H1 (cell line): ENCODE measurements around the gene G3BP1. TPM values are rescaled to one million over a fixed set of nuclear protein-coding genes. Genes with fewer than 3 reads are reported as not detected.

Experiments used
- CTCF ChIA-PET: fragments of 300-600 bp; sonication (Branson Sonifier 250); formaldehyde crosslinking; loops from one replicate; lab custom pipeline; 2021; ENCODE audit not compliant: partially characterized antibody; lab: Charles Lee
- POLR2A ChIA-PET: fragments of 300-600 bp; sonication (Branson Sonifier 250); formaldehyde crosslinking; loops from one replicate; lab custom pipeline; 2021; ENCODE audit warnings: inconsistent platforms; ENCODE audit not compliant: partially characterized antibody; lab: Charles Lee
- DNase-seq, 2 experiments: peaks; one replicate each; pipeline versions ENCODE4 v3.0.0 to v3.0.0-alpha.2; 2010 to 2022; ENCODE audit warnings: low spot score in 2 of 2, low read depth in 1 of 2, mixed read lengths in 1 of 2
- FAIRE-seq: peaks from 2 replicates; lab custom pipeline; 2011; peaks lifted over from hg19 to GRCh38; lab: Jason Lieb, UNC
- H2AFZ ChIP-seq: 2 replicates; pipeline ENCODE4 v1.8.1; 2012; ENCODE audit warnings: low read length, inconsistent platforms
- H2AK5ac ChIP-seq: 2 replicates; pipeline ENCODE4 v1.6.1; 2013; ENCODE audit warnings: low read depth, low read length
- H2BK120ac ChIP-seq: replicated peaks from 2 replicates; pipeline ENCODE3; 2013; ENCODE audit warnings: low read depth, low read length, inconsistent platforms
- H2BK12ac ChIP-seq: 2 replicates; pipeline ENCODE4 v1.6.1; 2013; ENCODE audit warnings: low read depth, low read length
- H2BK15ac ChIP-seq: 2 replicates; pipeline ENCODE4 v1.6.1; 2013; ENCODE audit warnings: low read length
- H2BK20ac ChIP-seq: 2 replicates; pipeline ENCODE4 v1.6.1; 2013; ENCODE audit warnings: low read length
- H2BK5ac ChIP-seq: 2 replicates; pipeline ENCODE4 v1.6.1; 2013; ENCODE audit warnings: low read depth, low read length
- H3K14ac ChIP-seq: 2 replicates; pipeline ENCODE4 v1.6.1; 2013; ENCODE audit warnings: inconsistent platforms; ENCODE audit not compliant: insufficient read length
- H3K18ac ChIP-seq: 2 replicates; pipeline ENCODE4 v1.6.1; 2013; ENCODE audit warnings: low read length; ENCODE audit errors: extremely low read depth
- H3K23ac ChIP-seq: 2 replicates; pipeline ENCODE4 v1.6.1; 2013; ENCODE audit warnings: inconsistent platforms; ENCODE audit not compliant: insufficient read length
- H3K23me2 ChIP-seq: 2 replicates; pipeline ENCODE4 v1.6.1; 2013; ENCODE audit warnings: low read depth, low read length
- H3K27ac ChIP-seq: 2 replicates; pipeline ENCODE4 v1.6.1; 2011; ENCODE audit warnings: low read depth, low read length, inconsistent platforms
- H3K27me3 ChIP-seq, 4 experiments: replicated peaks in 1 of 4; 1 replicate in 1 of 4; 2 replicates in 3 of 4; pipeline versions ENCODE4 v1.6.1 to v1.8.1; 2011 to 2013; ENCODE audit warnings: low read length in 3 of 4, mild to moderate bottlenecking in 3 of 4, inconsistent platforms in 2 of 4, mixed read lengths in 2 of 4, moderate library complexity in 1 of 4; ENCODE audit not compliant: control insufficient read depth in 3 of 4, insufficient read depth in 3 of 4; ENCODE audit errors: extremely low read depth in 1 of 4
- H3K36me3 ChIP-seq, 4 experiments: 2 replicates each; pipeline versions ENCODE4 v1.6.1 to v1.8.1; 2011 to 2013; ENCODE audit warnings: mild to moderate bottlenecking in 4 of 4, low read length in 3 of 4, moderate library complexity in 2 of 4, control low read depth in 1 of 4, inconsistent platforms in 1 of 4; ENCODE audit not compliant: insufficient read depth in 4 of 4, control insufficient read depth in 2 of 4
- H3K4ac ChIP-seq: replicated peaks from 2 replicates; pipeline ENCODE3; 2013; ENCODE audit warnings: low read length, low read depth, mixed read lengths, inconsistent platforms; ENCODE audit not compliant: insufficient read length
- H3K4me1 ChIP-seq, 4 experiments: replicated peaks in 1 of 4; 1 replicate in 1 of 4; 2 replicates in 3 of 4; pipeline versions ENCODE4 v1.6.1 to v1.8.1; 2011 to 2013; ENCODE audit warnings: low read length in 3 of 4, inconsistent platforms in 2 of 4, mixed read lengths in 1 of 4; ENCODE audit not compliant: insufficient read depth in 4 of 4, control insufficient read depth in 3 of 4
- H3K4me2 ChIP-seq, 2 experiments: 2 replicates each; pipeline versions ENCODE4 v1.6.1 to v1.8.1; 2011 to 2013; ENCODE audit warnings: low read depth in 2 of 2, low read length in 2 of 2, control low read depth in 1 of 2, inconsistent platforms in 1 of 2, mild to moderate bottlenecking in 1 of 2; ENCODE audit not compliant: insufficient read depth in 1 of 2
- H3K4me3 ChIP-seq, 4 experiments: fragments of 200-600, 300-600 bp in 1 of 4; sonication (generic), shearing (Covaris generic), sonication (Bioruptor Twin) in 1 of 4; 2 replicates each; pipeline versions ENCODE4 v1.5.1 to v1.8.1; 2011 to 2016; ENCODE audit warnings: low read length in 4 of 4, low read depth in 3 of 4, control low read depth in 2 of 4, inconsistent platforms in 2 of 4, mild to moderate bottlenecking in 2 of 4, mixed read lengths in 1 of 4, moderate library complexity in 1 of 4; ENCODE audit not compliant: insufficient read depth in 2 of 4; ENCODE audit errors: extremely low read depth in 1 of 4
- H3K56ac ChIP-seq: replicated peaks from 2 replicates; pipeline ENCODE3; 2013; ENCODE audit warnings: low read depth, mild to moderate bottlenecking, mixed read lengths, low read length, inconsistent platforms; ENCODE audit not compliant: insufficient read length
- H3K79me1 ChIP-seq: 2 replicates; pipeline ENCODE4 v1.6.1; 2013; ENCODE audit warnings: low read depth, low read length, control low read depth
- H3K79me2 ChIP-seq, 2 experiments: 2 replicates each; pipeline versions ENCODE4 v1.6.1 to v1.8.1; 2012 to 2013; ENCODE audit warnings: low read length in 2 of 2, mild to moderate bottlenecking in 2 of 2, inconsistent platforms in 1 of 2; ENCODE audit not compliant: insufficient read depth in 2 of 2, control insufficient read depth in 1 of 2
- H3K9ac ChIP-seq, 4 experiments: replicated peaks in 1 of 4; 1 replicate in 1 of 4; 2 replicates in 3 of 4; pipeline versions ENCODE4 v1.6.1 to v1.8.1; 2011 to 2013; ENCODE audit warnings: low read depth in 3 of 4, low read length in 3 of 4, control low read depth in 2 of 4, mild to moderate bottlenecking in 2 of 4, moderate library complexity in 2 of 4, inconsistent platforms in 1 of 4; ENCODE audit errors: extremely low read depth in 1 of 4
- H3K9me3 ChIP-seq, 2 experiments: 2 replicates each; pipeline versions ENCODE4 v1.6.1 to v1.8.1; 2012 to 2013; ENCODE audit warnings: mild to moderate bottlenecking in 2 of 2, moderate library complexity in 2 of 2, control low read depth in 1 of 2, inconsistent platforms in 1 of 2, low read depth in 1 of 2, low read length in 1 of 2, mixed read lengths in 1 of 2; ENCODE audit not compliant: insufficient read depth in 2 of 2
- H4K20me1 ChIP-seq, 2 experiments: replicated peaks in 1 of 2; 2 replicates each; pipeline versions ENCODE3 to v1.8.1; 2011 to 2013; ENCODE audit warnings: inconsistent platforms in 2 of 2, low read length in 2 of 2, mild to moderate bottlenecking in 1 of 2; ENCODE audit not compliant: insufficient read depth in 2 of 2, control insufficient read depth in 1 of 2
- H4K5ac ChIP-seq: 2 replicates; pipeline ENCODE4 v1.6.1; 2013; ENCODE audit warnings: low read length, low read depth, mixed read lengths, inconsistent platforms; ENCODE audit not compliant: insufficient read length
- H4K8ac ChIP-seq: 2 replicates; pipeline ENCODE4 v1.8.0; 2013; ENCODE audit warnings: mild to moderate bottlenecking, moderate library complexity, low read length, inconsistent platforms; ENCODE audit not compliant: insufficient read depth; ENCODE audit errors: extremely low read depth
- H4K91ac ChIP-seq: replicated peaks from 2 replicates; pipeline ENCODE3; 2013; ENCODE audit warnings: low read length, mixed read lengths, inconsistent platforms; ENCODE audit not compliant: insufficient read length
- CEBPB ChIP-seq: IDR thresholded peaks from 2 replicates; pipeline ENCODE4 v1.6.1; 2012; ENCODE audit warnings: low read depth, low read length
- HDAC6 ChIP-seq: IDR thresholded peaks from one replicate; pipeline ENCODE4 v1.7.1; 2012; ENCODE audit warnings: low read depth, mild to moderate bottlenecking, inconsistent platforms, low read length, moderate library complexity
- RXRA ChIP-seq: IDR thresholded peaks from 2 replicates; pipeline ENCODE4 v1.6.1; 2011; ENCODE audit warnings: low read depth, mild to moderate bottlenecking, low read length, moderate library complexity; ENCODE audit not compliant: insufficient read depth
- USF2 ChIP-seq: IDR thresholded peaks from 2 replicates; pipeline ENCODE4 v1.6.1; 2011; ENCODE audit warnings: low read length, improper control_type of control experiment
- WGBS, 2 experiments: shearing (Covaris generic) in 1 of 2; methylation state at CpG; one replicate each; pipeline versions ENCODE4 v1.1.6 to v1.1.7; 2013 to 2015; ENCODE audit warnings: low lambda C conversion rate in 2 of 2, mixed read lengths in 2 of 2, inconsistent platforms in 1 of 2, low coverage in 1 of 2, missing lambda C conversion rate in 1 of 2; ENCODE audit not compliant: insufficient replicate concordance in 2 of 2, insufficient coverage in 1 of 2, insufficient read length in 1 of 2; ENCODE audit errors: extremely low coverage in 1 of 2, missing lambda C conversion rate in 1 of 2; 5-methylcytosine and 5-hydroxymethylcytosine counted together
- polyA plus RNA-seq, 7 experiments: library from polyadenylated mRNA; depleted of rRNA in 3 of 7; stranded (reverse) in 5 of 7; unstranded in 2 of 7; fragments of >200 nt in 5 of 7; fragments of 200-250 nt in 2 of 7; gene quantifications; 1 replicate in 5 of 7; 2 replicates in 1 of 7; 4 replicates in 1 of 7; pipeline versions ENCODE4 v1.2.1 to v1.2.3, GENCODE V29; 2011 to 2013; ENCODE audit warnings: missing spikeins in 2 of 7, mixed read lengths in 2 of 7
- total RNA-seq: library from RNA; stranded (reverse); fragmentation: NEBNext Ultra II Directional; extraction: Animal tissue kit (Norgen Biotek cat#: 25700); gene quantifications from 2 replicates; pipeline ENCODE4 v1.2.1, GENCODE V29; 2021

G3BP1 gene
- total and polyA plus RNA-seq, 2 of the 8 experiments (the other 6 are each of a cell fraction or from before 2014, with no cell fraction given) = 71.2 to 516 TPM

DNA sequence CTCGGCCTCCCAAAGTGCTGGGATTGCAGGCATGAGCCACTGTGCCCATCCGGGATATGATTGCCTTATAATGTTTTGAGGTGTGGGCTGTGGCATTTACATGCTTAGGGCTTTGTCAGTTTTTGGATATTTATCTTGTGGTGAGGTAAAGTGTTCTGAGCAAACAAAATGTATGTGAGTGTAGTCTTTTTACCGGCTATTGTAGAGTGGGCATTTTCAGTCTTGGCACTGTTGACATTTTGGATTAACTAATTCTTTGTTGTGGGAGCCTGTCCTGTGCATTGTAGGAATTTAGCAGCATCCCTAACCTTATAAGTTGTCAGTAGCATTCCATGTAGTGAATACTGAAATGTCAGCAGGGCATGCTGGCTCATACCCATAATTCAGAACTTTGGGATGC, 21.6 kb downstream of the G3BP1 start:
- Histone ChIP-seq H3K27me3 (no peaks in the 10 kb centered on the region), H2BK15ac (no peak overlapping the region), H3K23ac (no peak overlapping the region), H3K4me1 (no peaks in the 10 kb centered on the region), H3K4me3 (no peak overlapping the region), H3K14ac (no peak overlapping the region), H3K23me2 (no peaks in the 10 kb centered on the region), H2AFZ (no peak overlapping the region), H3K4me2 (no peak overlapping the region), H3K79me1 (peaks cover under 1% of the 10 kb centered on the region; the same call in 1 of the 2 replicates), H4K5ac (no peak overlapping the region), H3K27ac (no peak overlapping the region), H4K8ac (no peak overlapping the region), H2AK5ac (no peak overlapping the region), H2BK20ac (no peak overlapping the region), H3K36me3 (peaks cover 29 to 98% (median 78%) of the 10 kb centered on the region in 4 experiments), H3K56ac (no peak overlapping the region), H3K4ac (no peak overlapping the region), H3K18ac (no peak overlapping the region), H2BK120ac (no peak overlapping the region), H3K9me3 (no peaks in the 10 kb centered on the region), H3K9ac (no peak overlapping the region), H4K20me1 (peaks cover 2 to 23% of the 10 kb centered on the region in 2 experiments), H2BK5ac (no peak overlapping the region), H3K79me2 (peaks cover 3 to 98% of the 10 kb centered on the region in 2 experiments), H2BK12ac (no peak overlapping the region), H4K91ac (no peak overlapping the region)
- 97% methylated on average over 3 of the region's 3 CpGs; no CpG with 5 or more reads in 1 of the 2 experiments for WGBS, 2 experiments
- FAIRE-seq (no peak), DNase-seq (no peak)
- POLR2A ChIA-PET = no interaction called here
- no peak for TF ChIP-seq RXRA
- TF ChIP-seq USF2 = no peak
- TF ChIP-seq HDAC6 = no peak
- TF ChIP-seq CEBPB = no peak
- CTCF ChIA-PET = no interaction called here
